A673 (cell line): ENCODE data around the gene CTSD. TPM values are rescaled to one million over a fixed set of nuclear protein-coding genes. Genes with fewer than 3 reads are reported as not detected.

Experiments
- BruUV-seq: library from RNA; stranded (reverse); fragments of 400-500 nt; replicated peaks from 2 replicates; lab custom pipeline; 2021; lab: Mats Ljungman, UMichigan
- CTCF ChIA-PET: fragments of 300-600 bp; sonication (Branson Sonifier 250); formaldehyde crosslinking; loops from one replicate; lab custom pipeline; 2022; ENCODE audit warnings: antibody characterized with exemption; lab: Charles Lee
- POLR2A ChIA-PET: fragments of 300-600 bp; sonication (Branson Sonifier 250); formaldehyde crosslinking; loops from one replicate; lab custom pipeline; 2022; ENCODE audit warnings: antibody characterized with exemption; ENCODE audit not compliant: low non-redundant PET; lab: Charles Lee
- DNase-seq: peaks from one replicate; pipeline ENCODE4 v3.0.0-alpha.2; 2015; ENCODE audit warnings: low spot score
- H3K27ac ChIP-seq: fragments of 200-600 bp; sonication (generic); 2 replicates; pipeline ENCODE4 v1.5.1; 2016; ENCODE audit warnings: mixed run types, low read depth, mild to moderate bottlenecking, mixed read lengths, antibody characterized with exemption, low read length; ENCODE audit not compliant: poor library complexity, severe bottlenecking
- H3K27me3 ChIP-seq: fragments of 200-600 bp; sonication (generic); replicated peaks from 2 replicates; pipeline ENCODE4 v1.6.1; 2017; ENCODE audit warnings: mixed run types, low read depth, mild to moderate bottlenecking, mixed read lengths, antibody characterized with exemption, low read length; ENCODE audit not compliant: insufficient read depth, poor library complexity
- H3K36me3 ChIP-seq: fragments of 200-600 bp; sonication (generic); 2 replicates; pipeline ENCODE4 v1.6.1; 2016; ENCODE audit warnings: mixed run types, mild to moderate bottlenecking, mixed read lengths, antibody characterized with exemption, low read length; ENCODE audit not compliant: insufficient read depth, poor library complexity, severe bottlenecking
- H3K4me1 ChIP-seq: fragments of 200-600 bp; sonication (generic); 2 replicates; pipeline ENCODE4 v1.6.1; 2017; ENCODE audit warnings: mixed run types, mild to moderate bottlenecking, mixed read lengths, antibody characterized with exemption, low read length; ENCODE audit not compliant: insufficient read depth, poor library complexity, severe bottlenecking
- H3K4me3 ChIP-seq: fragments of 200-600 bp; sonication (generic); 2 replicates; pipeline ENCODE4 v1.5.1; 2016; ENCODE audit warnings: low read depth, mixed run types, mild to moderate bottlenecking, mixed read lengths, low read length; ENCODE audit not compliant: poor library complexity, severe bottlenecking
- H3K9me3 ChIP-seq: fragments of 200-600 bp; sonication (generic); 2 replicates; pipeline ENCODE4 v1.6.1; 2016; ENCODE audit warnings: mixed run types, low read depth, mild to moderate bottlenecking, mixed read lengths, antibody characterized with exemption, low read length; ENCODE audit not compliant: poor library complexity, severe bottlenecking
- EZH2 ChIP-seq: fragments of 200-600 bp; sonication (generic); IDR thresholded peaks from 2 replicates; pipeline ENCODE4 v1.6.1; 2017; ENCODE audit warnings: borderline replicate concordance, low read depth, mild to moderate bottlenecking, mixed read lengths, antibody characterized with exemption, low read length; ENCODE audit not compliant: poor library complexity, severe bottlenecking
- intact Hi-C: fragments of 100-400 bp; cut with micrococcal nuclease; formaldehyde crosslinking; loops from one replicate; pipeline ENCODE4 v1.10.0; 2022; ENCODE audit not compliant: unreplicated experiment
- total RNA-seq: library from RNA; stranded (reverse); gene quantifications from 2 replicates; pipeline ENCODE4 v1.2.3, GENCODE V29; 2021
- TF ChIP-seq, protein P1 (sequence below): fragments of 300-800, 200-600 bp; sonication (generic); conservative IDR thresholded peaks from 2 replicates; pipeline ENCODE4 v1.5.1; 2017; ENCODE audit warnings: low read depth, mild to moderate bottlenecking, antibody characterized with exemption, low read length, moderate library complexity, mixed read lengths

The CTSD gene
- total RNA-seq, 1 experiment from 2014 or later = 159 TPM

DNA sequence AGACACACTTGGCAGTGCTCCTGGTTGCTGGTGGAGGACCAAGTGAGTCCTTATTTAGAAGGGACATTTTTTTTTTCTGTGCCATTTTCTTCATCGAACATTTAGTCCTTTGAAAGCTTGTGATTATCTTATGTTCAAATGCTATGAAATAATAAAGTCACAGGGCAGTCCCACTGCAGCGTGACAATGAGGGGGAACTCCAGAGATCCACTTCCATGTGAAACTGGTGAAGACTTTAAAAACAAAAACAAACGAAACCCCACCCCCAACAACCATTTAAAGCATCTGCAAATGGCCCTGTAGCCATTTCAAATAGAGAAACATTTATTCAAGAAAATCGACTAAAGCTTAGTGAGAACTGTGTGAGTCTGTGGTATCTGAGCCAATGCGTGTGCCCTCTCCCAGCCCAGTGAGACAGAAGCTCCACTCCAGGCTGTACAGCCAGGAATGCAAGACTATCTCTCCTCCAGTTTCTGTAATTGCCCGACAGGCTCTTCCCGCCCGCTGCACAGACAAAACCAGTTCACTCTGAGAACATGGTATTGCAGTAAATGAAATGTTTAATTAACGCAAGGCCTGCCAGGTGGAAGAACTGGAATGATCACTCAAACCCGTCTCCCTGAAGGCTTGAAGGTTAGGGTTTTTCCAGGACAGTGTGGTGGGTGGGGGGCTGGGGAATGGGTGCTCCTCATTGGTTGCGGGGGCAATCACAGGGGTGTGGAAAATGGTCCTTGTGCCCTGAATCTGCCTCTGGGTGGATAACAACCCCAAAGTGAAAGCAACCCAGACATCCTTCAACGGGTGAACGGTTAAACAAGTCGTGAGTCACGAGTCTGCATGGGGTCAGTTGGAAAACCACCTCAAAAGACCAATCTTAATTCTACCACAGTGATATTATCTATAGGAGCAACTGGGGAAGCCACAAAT, 58.3 kb downstream of the CTSD start:
- TF ChIP-seq, protein P1, sequence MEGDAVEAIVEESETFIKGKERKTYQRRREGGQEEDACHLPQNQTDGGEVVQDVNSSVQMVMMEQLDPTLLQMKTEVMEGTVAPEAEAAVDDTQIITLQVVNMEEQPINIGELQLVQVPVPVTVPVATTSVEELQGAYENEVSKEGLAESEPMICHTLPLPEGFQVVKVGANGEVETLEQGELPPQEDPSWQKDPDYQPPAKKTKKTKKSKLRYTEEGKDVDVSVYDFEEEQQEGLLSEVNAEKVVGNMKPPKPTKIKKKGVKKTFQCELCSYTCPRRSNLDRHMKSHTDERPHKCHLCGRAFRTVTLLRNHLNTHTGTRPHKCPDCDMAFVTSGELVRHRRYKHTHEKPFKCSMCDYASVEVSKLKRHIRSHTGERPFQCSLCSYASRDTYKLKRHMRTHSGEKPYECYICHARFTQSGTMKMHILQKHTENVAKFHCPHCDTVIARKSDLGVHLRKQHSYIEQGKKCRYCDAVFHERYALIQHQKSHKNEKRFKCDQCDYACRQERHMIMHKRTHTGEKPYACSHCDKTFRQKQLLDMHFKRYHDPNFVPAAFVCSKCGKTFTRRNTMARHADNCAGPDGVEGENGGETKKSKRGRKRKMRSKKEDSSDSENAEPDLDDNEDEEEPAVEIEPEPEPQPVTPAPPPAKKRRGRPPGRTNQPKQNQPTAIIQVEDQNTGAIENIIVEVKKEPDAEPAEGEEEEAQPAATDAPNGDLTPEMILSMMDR = no peak
- no peak for TF ChIP-seq EZH2
- H3K4me1 ChIP-seq = peaks cover 6% of the 10 kb centered on the region
- no peaks in the 10 kb centered on the region for H3K9me3 ChIP-seq
- intact Hi-C loops = no loop called here
- H3K27ac ChIP-seq = no peak overlapping the region
- DNase-seq = no peak
- POLR2A ChIA-PET = no interaction called here
- no TSS peak for BruUV-seq
- H3K36me3 ChIP-seq = no peaks in the 10 kb centered on the region
- CTCF ChIA-PET = interaction anchor here (0.8 to 1.0 kb wide), 2 partner anchors 53 to 445 kb away, joined by 3 to 7 read pairs; no protein-coding TSS in a partner anchor
- H3K27me3 ChIP-seq = peaks cover 11% of the 10 kb centered on the region
- H3K4me3 ChIP-seq = no peak overlapping the region

DNA sequence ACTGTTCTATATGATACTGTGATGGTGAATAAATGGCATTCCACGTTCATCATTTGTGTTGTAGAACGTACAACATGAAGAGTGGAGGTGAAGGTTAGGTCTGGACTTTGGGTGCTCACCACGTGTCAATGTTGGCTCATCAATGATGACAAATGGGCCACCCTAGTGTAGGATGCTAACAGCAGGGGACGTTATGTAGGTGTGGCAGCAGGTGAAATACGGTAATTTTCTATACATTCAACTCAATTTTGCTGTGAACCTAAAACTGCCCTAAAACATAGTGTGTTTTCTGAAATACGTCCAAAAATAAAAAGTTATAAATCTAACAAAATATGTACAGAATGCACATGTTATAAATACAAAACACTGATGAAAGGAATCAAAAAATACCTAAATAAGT, 60.6 kb downstream of the CTSD start:
- peaks cover 6% of the 10 kb centered on the region for H3K4me1 ChIP-seq
- TF ChIP-seq EZH2 = no peak
- TF ChIP-seq, protein P1 = no peak
- CTCF ChIA-PET = no interaction called here
- POLR2A ChIA-PET = no interaction called here
- no peak overlapping the region for H3K27ac ChIP-seq
- H3K4me3 ChIP-seq = no peak overlapping the region
- intact Hi-C loops = no loop called here
- H3K36me3 ChIP-seq = no peaks in the 10 kb centered on the region
- BruUV-seq = no TSS peak
- no peaks in the 10 kb centered on the region for H3K9me3 ChIP-seq
- DNase-seq = no peak
- no peaks in the 10 kb centered on the region for H3K27me3 ChIP-seq

Other genes starting within 250 kb of the CTSD start
- 0.70 and 1.9 TPM in 2 replicates for gene DUSP8, start 191.7 kb downstream of the CTSD start, total RNA-seq
- not detected in 2 replicates for gene KRTAP5-1, start 178.6 kb downstream of the CTSD start, total RNA-seq
- not detected in 2 replicates for gene KRTAP5-2, start 165.6 kb downstream of the CTSD start, total RNA-seq
- not detected in 2 replicates for gene KRTAP5-3, start 155.5 kb downstream of the CTSD start, total RNA-seq
- not detected in 2 replicates for gene KRTAP5-4, start 141.8 kb downstream of the CTSD start, total RNA-seq
- not detected in 2 replicates for gene KRTAP5-5, start 134.2 kb downstream of the CTSD start, total RNA-seq
- not detected in 2 replicates for gene KRTAP5-6, start 66.7 kb downstream of the CTSD start, total RNA-seq
- 0.24 TPM in 1 of 2 replicates, not detected in the other for gene IFITM10, start 13.3 kb downstream of the CTSD start, total RNA-seq
- not detected in 2 replicates for gene SYT8, start 71.1 kb upstream of the CTSD start, total RNA-seq
- not detected in 2 replicates for gene TNNI2, start 75.1 kb upstream of the CTSD start, total RNA-seq
- not detected in 2 replicates for gene LSP1, start 89.2 kb upstream of the CTSD start, total RNA-seq
- gene PRR33, start 128.0 kb upstream of the CTSD start, total RNA-seq = not detected in 2 replicates
- gene TNNT3, start 155.8 kb upstream of the CTSD start, total RNA-seq = not detected in 2 replicates
- gene MRPL23, start 183.4 kb upstream of the CTSD start, total RNA-seq = 83.8 and 92.4 TPM in 2 replicates
- gene H19, start 233.9 kb upstream of the CTSD start, total RNA-seq = not detected in 2 replicates